Left forelimb (tissue), 1 donor: ENCODE measurements around the gene SPATA25.
A peak's percentile ranks its signal among the peaks of the same experiment; 100 is the strongest.

Experiments used
- DNase-seq: peaks from one replicate; pipeline ENCODE4 v3.0.0-alpha.2; 2018; ENCODE audit warnings: low spot score

Gene SPATA25

DNA sequence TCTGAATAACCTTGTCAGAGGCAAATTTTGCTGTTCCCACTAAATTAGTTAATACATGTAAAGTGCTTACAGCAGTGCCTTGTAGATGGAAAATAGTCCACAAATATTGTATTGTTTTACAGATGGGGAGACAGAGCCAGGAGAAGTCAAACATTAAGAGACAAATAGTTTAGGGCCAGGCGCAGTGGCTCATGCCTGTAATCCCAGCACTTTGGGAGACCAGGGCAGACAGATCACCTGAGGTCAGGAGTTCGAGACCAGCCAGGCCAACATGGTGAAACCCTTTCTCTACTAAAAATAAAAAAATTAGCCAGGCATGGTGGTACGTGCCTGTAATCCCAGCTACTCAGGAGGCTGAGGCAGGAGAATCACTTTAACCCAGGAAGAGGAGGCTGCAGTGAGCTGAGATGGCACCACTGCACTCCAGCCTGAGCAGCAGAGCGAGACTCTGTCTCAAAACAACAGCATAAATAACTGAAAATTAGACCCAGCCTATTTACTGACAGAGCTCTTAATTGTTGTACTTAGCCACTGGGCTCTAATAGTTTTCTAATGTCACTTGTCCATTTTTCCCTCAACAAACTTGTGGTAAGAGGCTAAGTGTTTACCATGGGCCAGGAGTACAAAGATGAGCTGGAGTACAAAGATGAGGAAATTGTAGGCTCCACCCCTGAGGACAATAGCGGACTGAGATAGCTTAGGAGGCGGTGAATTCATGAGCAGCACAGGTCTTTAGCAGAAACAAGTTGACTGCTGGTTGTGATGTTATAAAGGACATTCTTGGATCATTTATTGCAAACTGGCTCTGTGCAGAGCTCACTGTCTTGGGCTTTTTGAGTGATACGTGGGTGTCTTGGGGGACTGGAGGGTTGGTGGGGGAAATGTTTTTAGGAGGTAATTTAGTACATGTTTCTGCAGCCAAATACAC, 23.6 kb downstream of the SPATA25 start:
- DNase-seq = no peak

DNA sequence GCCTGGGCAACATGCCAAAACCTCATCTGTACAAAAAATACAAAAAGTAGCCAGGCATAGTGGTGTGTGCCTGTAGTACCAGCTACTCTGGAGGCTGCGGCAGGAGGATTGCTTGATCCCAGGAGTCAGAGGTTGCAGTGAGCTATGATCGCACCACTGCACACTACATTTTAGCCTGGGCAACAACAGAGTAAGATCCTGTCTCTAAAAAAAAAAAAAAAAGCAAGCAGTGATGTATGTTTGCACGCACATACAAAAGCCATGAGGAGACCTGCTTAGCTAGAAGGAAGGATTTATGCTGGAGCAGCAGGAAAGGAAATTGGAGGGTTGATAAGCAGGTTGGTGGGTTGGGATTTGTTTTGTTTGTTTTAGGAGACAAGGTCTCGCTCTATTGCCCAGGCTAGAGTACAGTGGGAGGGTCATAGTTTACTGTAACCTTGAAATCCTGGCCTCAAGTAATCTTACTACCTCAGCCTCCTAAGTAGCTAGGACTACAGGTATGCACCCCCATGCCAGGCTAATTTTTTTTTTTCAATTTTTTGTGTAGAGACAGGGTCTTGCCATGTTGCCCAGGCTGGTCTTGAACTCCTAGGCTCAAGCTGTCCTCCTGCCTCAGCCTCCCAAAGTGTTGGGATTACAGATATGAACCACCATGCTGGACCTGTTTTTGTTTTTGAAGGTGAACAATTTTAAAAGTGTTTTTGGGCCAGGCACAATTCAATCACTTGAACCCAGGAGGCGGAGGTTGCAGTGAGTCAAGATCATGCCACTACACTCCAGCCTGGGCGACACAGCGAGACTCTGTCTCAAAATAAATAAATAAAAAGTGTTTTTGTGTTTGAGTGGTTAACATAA, 26.0 kb downstream of the SPATA25 start:
- no peak for DNase-seq

DNA sequence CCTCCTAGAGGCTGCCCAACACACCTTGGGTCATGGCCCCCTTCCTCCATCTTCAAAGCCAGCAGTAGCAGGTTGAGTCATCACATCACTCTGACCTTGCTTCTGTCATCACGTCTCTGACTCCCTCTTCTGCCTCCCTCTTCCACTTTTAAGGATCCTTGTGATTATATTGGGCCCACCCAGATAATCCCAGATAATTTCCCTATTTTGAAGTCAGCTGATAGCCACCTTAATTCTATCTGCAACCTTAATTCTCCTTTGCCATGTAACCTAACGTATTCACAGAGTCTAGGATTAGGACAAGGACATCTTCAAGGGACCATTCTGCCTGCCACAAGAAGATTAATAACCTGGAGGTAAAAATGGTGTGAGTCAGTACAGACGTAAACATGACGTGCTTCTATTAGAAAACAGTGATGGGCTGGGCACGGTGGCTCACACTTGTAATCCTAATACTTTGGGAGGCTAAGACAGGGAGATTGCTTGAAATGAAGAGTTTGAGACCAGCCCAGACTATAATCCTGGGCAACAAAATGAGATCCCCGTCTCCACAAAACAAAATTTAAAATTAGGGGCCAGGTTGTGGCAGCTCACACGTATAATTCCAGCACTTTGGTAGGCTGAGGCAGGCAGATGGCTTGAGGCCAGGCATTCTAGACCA, 26.7 kb downstream of the SPATA25 start:
- DNase-seq = no peak

DNA sequence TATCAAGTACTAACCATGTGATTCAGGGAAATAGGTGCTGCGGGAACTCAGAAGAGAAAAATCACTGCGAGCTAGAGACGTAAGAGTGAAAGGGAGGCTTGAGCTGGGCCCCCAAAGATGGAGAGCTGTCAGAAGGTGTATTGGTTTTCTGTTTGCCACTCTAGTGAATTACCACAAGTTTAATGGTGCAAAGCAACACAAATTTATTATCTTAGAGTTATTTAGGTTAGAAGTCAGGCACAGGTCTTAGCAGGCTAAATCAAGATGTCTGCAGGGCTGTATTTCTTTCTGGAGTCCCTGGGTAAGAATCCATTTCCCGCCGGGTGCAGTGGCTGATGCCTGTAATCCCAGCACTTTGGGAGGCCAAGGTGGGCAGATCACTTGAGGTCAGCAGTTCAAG, 27.5 kb downstream of the SPATA25 start:
- DNase-seq = no peak

DNA sequence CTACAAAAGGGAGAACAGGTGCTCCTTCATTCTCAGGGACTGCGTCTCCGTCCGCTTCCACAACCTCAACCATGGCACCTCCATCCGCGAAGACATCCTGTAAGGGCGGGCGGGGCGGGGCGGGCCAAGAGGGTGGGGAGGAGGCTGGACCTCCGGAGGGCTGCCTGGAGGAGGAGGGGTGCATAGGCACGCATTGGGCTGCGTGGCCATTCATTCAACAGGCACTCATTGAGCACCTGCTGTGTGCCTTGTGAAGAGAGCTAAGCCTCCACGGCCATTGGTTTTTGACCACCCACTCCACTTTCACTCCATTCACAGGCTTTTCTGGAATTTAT, 29.6 kb downstream of the SPATA25 start:
- DNase-seq = no peak

DNA sequence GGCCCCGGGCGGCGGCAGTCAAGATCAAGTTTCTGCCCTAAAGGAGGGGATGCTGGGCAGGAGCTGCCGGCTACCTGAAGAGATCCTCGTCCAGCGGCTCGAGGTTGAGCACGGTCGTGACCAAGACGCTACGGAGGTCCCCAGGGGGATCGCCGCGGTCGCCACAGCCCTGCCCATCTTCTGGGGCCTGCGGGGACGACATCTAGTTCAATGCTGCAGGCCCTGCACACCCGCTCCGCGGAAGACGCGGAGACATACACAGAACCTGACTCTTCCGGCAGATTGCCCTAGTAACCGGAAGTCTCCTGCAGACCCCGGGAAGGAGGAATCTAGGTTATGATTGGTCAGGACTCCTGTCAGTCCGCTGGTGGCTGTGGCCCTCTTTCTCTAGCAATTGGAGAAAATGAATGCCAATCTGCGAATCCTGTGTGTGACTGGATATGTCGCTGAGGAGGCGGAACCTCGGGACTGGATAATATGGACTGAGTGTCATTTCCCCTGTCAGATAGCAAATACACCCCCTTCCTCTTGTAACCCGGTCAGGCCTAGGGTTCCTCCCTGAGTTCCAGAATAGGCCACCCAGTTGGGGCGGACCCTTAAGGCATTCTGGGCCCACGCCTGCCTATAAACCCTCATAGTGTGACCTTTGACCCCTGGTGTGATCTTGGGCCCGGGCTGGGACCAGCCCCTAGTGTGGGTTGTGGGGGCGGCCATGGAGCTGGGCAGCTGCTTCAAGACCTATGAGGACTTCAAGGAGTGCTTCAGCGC, 30.1 kb downstream of the SPATA25 start, which contains the start of the genes ACOT8 and ZSWIM3:
Gene ACOT8 (minus strand): TSS at position 279 of the 768 bp plus-strand sequence. CDS start 77 bp downstream, at position 202.
Gene ZSWIM3 (plus strand): TSS at position 501 of the 768 bp plus-strand sequence. CDS start 212 bp downstream, at position 713.
- peak; percentile 93 for DNase-seq

DNA sequence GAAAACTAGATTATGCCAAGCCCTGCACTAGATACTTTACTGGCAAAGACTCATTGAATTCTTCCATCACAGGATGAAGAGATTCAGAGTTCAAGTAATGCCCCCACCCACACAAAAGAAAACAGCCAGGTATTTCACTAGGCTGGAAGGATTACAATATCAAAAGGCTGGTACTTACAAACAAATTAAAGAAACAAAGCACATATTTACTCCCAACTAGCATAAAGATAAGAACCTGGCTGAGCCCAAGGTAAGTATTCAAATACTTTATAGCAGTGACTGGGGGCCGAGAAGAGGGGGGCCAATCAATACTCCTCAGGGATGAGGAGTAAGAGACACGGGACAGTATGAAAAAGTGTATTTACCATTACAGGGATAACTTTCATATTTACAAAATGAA, 33.9 kb downstream of the SPATA25 start:
- DNase-seq = no peak

DNA sequence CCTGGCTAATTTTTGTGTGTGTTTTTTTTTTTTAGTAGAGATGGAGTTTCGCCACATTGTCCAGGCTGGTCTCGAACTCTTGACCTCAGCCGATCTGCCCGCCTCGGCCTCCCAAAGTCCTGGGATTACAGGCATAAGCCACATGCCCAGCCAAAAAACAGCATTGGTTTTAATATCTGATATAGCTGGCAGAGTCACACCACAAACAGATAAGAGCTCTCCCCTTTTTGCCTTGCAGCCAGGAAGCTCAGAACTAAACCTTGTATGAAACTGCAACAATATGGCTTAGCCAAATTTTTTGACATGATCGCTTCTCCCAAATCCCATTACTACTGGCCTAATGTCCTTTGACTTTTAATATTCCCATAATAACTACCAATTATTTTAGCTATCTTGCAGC, 35.1 kb downstream of the SPATA25 start:
- no peak for DNase-seq

DNA sequence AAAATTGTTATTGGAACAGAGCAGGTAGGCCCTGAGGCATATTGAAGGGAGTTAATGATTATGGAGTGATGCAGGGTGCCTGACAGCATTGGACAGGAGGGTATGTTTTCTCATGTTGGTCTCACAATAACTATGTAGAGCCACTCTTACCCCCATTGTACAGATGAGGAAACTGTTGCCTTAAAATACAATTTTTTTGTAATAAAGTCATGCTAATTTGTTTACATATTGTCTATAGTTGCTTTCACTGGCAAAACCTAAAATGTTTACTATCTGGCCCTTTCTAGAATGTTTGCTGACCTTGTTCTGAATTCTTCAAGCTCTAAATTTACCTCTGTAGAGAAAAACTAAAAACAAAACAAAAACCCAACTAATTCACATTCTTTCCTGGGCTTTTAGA, 35.9 kb downstream of the SPATA25 start:
- DNase-seq = no peak

DNA sequence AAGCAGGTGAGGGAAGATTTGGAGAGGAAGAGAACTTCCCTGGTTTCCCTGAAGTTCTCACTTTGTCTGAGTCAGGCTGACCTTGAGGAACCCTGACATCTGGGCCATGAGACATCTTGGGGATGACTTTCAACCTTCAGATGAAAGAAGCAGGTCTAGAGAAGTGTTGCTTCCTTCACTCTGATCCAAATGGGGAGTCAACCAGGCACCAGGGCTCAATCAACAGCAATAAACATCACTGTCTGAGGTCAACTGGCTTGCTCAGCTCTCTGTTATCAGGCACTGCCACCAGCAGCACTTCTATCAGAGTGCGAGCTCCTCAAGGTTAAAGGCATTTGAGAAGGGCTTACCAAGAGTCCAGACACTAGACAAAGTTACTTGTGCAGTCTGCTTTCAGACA, 36.5 kb downstream of the SPATA25 start:
- no peak for DNase-seq

DNA sequence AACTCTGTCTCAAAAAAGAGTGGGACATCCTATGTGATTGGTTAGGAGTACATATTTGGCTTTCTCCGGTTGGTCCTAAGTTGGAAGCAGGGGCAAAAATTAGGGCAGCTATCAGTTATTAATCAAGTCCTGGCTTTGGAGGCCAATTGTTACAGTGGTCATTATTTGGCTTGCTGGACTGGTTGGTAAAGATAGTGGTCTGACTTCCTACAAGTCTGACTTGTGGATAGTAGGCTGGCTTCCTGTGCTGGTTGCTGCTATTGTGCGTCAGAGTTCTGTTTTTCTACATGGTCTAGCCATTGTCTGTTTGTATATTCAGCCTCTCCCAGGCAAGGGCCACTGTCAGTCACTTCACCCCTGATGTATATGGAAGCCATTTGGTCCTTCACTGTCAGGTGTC, 37.2 kb downstream of the SPATA25 start:
- DNase-seq = no peak

DNA sequence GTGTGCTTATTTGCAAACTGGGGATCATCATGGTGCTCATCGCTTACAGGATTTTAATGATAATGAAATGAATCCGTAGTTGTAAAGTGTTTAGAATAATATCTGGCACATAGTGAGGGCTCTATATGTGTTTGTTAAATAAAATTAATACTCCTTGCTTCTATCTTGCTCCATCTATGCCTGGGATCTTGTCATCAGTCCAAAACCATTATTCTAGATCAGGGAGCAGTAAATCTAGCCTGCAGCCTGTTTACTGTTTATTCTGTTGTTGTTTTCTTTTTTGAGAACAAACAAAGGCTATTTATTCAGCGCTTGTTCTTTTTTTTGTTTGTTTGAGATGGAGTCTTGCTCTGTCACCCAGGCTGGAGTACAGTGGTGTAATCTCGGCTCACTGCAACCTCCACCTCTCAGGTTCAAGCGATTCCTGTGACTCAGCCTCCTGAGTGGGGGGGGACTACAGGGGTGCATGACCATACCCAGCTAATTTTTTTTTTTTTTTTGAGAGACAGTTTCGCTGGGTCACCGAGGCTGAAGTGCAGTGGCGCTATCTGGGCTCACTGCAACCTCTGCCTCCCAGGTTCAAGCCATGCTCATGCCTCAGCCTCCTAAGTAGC, 38.3 kb downstream of the SPATA25 start:
- DNase-seq = no peak

DNA sequence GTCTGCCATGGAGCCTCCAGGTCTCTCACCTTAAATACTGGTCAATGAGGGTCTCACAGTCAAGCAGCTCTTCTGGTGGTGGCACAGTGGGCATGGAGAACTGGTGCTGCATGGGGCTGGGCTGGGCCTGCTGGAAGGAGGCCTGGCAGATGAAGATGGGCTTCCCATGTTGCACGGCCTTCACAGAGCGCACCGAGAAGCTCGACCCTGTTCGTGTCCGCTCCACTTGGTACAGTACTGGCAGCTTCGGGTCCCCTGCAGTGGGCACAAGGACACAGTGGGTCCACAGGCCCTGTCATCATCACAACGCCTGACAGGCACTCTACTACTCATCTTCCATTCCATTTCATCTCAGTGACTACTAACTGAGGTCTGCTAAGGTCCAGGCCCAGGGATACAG, 39.0 kb downstream of the SPATA25 start:
- DNase-seq = no peak

DNA sequence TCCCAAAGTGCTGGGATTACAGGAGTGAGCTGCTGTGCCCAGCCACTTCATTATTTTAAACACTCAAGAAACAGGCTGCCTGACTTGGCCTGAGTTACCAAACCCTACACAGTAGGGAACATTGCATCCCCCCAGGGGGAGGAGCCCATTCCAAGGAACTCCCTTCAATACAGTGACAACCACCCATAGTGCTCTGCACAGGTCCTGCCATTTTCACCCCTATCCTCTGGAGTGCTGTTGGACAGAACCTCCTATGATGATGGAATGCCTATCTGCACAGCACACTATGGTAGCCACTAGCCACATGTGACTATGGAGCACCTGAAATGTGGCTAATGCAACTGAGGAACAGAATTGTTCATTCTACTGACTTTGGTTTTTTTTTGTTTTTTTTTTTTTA, 42.0 kb downstream of the SPATA25 start:
- no peak for DNase-seq

DNA sequence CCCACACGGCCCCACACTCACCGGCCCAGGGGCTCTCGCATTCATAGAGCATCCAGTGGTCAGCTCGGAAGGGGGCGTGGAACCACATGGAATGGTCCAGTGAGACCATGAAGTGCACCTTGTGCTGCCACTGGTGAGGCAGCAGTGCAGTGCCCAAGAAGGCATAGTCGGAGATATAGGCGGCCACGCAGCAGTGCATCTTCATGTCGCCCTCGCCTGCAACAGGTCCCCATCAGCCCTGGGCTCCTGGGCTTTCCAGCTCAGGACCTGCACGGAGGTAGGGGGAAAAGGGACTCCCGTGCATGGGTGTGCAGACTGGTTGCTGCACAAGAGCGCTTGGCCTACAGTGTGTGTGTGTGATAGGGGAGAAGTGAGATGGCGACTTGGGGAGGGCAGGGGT, 43.9 kb downstream of the SPATA25 start:
- DNase-seq = no peak

DNA sequence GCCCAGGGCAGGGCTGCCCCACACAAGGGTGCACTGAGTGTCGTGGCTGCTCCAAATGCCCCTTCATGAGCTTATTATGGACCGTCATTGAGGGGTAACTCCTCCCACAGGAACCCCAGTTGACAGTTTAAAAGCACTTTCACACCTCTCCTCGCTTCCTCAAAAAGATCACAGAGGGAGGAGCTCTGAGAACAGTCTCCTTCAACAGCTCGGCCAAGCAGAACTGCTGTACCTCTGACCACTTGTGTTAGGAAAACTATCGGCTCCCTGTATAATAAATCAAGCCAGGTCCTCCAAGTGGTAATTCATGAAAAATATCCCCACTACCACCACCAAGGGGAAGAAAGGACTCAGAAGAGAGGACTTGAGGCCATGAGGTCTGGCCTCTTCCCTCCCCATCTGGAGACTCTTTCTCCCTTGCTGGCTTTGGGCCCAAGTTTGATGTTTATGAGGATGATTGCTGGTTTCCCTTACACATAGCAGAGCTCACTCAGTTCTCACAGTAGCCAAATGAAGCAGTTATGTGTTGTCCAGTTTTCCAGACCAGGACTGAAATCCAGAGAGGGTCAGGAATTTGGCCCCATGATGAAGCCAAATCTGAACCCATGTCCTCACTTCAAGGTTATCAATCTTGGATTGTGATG, 45.1 kb downstream of the SPATA25 start:
- no peak for DNase-seq

DNA sequence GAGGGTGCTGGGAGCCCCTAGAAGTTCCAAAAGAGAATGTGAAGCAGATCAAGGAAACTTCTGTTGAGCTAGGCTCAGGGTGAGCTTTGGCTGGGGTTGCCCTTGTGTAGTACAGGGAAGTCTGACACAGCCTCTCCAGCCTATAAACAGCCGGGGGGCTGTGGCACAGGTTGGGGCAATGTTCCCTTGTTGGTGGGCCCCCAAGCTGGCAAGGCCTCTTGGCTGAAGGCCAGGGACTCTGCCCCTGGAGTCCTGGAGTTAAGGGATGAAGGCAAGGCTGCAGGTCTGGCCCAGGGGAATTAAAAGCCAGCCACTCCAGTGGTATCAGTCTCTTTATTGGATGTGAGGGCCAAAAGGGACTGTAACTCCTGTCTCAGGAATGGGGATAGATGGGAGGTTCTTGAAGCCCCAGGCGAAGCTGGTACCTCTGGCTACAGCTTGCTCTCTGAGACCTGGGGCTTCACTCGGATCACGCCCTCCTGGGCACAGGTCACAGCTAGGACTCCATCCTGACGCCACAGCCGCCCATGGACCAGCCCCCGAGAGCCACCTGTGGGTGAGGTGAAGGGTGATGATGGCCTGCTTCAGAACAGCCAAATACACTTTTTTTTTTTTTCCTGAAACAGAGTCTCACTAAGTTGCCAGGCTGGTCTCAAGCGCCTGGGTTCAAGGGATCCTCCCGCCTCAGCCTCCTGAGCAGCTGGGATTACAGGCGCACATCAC, 45.9 kb downstream of the SPATA25 start:
- DNase-seq = no peak

DNA sequence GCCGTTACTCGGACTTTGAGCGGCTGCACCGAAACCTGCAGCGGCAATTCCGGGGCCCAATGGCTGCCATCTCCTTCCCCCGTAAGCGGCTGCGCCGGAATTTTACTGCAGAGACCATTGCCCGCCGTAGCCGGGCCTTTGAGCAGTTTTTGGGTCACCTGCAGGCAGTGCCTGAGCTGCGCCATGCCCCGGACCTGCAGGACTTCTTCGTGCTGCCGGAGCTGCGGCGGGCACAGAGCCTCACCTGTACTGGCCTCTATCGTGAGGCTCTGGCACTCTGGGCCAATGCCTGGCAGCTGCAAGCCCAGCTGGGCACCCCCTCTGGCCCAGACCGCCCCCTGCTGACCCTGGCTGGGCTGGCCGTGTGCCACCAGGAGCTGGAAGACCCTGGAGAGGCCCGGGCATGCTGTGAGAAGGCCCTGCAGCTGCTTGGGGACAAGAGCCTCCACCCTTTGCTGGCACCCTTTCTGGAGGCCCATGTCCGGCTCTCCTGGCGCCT, 46.7 kb downstream of the SPATA25 start:
- no peak for DNase-seq

DNA sequence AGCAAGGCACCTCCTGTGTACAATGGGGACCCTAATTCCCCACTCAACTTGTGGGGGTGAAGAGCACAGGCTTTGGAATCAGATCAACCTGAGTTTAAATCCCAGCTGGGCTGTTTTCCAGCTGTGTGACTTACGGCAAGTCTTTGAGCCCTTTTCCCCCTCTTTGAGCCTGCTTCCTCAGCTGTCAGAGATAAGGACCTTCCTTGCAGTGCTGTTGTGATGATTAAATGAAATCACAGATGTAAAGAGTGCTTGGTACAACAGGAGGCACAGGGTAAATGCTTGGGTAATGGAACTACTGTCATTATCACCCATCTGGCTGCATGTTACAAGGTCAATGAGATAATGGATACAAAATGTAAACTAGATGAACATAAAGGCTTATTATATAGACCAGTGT, 50.6 kb downstream of the SPATA25 start:
- DNase-seq = no peak
